ENCODE results near the gene DUSP2.

Gene DUSP2, protein sequence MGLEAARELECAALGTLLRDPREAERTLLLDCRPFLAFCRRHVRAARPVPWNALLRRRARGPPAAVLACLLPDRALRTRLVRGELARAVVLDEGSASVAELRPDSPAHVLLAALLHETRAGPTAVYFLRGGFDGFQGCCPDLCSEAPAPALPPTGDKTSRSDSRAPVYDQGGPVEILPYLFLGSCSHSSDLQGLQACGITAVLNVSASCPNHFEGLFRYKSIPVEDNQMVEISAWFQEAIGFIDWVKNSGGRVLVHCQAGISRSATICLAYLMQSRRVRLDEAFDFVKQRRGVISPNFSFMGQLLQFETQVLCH

DNA sequence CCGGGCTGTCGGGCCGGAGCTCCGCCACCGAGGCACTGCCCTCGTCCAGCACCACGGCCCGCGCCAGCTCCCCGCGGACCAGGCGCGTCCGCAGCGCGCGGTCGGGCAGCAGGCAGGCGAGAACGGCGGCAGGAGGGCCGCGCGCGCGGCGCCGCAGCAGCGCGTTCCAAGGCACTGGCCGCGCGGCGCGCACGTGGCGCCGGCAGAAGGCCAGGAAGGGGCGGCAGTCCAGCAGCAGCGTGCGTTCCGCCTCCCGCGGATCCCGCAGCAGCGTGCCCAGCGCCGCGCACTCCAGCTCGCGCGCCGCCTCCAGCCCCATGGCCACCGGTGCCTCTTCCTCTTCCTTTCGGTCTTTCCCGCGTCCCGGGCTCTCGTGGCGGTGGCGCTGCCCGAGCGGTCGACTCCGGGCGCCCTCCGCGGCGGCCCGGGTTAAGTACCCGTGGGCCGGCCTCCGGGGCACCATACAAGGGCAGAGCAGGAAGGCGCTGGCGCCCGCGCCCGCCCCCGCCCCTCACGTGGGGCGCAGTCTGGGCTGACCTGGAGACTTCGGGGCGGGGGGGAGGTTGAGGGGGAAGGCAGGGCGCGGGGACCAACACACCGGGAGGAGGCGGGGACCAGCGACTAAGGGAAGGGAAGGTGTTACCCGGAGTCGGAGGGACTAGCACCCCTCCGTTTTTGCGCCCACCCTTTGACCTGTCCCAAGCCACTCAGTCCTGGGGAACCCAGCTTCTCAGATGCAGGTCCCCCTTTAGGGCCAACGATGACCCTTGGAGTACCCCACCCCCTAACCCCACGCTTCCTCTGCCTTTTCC, at the start of gene DUSP2:
TSS of gene DUSP2 (minus strand) at position 405 of the 812 bp plus-strand sequence. CDS start at position 319, 86 bp downstream.
- DNase-seq (ENCODE audit: low read depth, low spot score): no peak

DNA sequence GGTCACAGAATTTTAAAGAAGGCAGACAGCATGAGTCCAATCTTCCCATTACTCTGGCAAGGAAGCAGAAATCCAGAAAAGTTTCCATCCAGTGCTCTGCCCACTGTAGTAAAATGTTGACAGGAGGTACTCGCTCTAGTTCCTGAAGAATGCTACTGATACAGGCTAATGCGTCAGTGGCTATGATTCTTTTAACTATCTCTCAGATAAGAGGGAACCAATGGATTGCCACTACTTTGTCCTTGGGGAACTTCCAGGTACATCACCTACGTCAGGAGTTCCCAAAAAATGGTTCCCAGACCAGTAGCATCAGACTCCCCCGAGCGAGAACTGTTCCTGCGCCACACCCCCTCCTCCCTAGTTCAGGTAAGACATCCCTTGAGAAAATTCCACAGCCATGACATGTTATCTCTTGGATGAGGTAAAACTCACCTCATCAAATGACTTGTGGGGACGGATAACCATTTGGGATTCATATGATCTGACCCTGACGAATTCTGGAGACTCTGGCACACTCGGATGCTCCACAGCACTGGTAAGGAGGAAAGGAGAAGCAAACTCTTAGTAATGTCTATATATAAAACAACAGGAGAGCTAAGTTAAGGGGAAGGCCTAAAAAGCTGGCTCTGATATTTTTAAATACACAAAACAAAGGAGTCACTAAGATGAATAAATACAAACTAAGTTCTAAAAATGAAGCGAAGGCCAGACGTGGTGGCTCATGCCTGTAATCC, 46.9 kb upstream of the DUSP2 start:
- no peak for DNase-seq (ENCODE audit: low read depth, low spot score)

DNA sequence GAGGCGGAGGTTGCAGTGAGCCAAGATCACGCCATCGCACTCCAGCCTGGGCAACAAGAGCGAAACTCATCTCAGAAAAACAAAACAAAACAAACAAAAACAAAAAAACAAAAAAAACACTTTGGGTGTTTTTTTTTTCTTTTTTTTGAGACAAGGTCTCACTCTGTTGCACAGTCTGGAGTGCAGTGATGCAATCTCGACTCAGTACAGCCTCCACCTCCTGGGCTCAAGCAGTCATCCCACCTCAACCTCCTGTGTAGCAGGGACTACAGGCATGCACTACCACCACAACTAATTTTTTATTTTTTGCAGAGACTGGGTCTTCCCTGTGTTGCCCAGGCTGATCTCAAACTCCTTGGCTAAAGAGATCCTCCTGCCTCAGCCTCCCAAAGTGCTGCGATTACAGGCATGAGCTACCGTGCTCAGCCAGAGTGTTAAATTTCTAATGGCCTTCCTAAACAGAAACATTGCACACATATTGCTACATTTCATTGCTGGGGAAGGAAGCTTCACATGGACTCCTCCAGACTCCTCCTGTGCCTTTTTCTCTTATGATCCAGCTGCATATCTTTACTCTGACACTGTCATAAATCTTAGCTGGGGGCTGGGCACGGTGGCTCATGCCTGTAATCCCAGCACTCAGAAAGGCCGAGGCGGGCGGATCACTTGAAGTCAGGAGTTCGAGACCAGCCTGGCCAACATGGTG, 43.7 kb upstream of the DUSP2 start:
- no peak for DNase-seq (ENCODE audit: low read depth, low spot score)

DNA sequence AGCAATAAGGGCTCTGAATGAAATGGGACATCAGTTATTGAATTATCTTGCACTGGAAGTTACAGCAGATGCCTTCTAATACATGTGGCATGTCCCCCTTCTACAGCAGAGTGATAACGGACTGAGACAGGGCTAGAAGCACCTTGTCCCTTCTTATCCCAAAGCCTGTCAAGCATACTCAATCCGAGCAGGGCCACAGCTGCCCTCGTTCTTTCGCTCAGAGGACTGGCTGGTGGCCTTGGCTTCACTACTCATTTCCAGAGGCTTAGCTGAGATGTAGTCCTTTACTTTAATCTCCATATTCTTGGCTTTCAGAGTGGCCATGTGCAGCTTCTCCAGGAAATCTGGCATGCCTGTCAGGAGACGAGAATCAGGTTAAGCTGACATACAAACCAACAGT, 41.3 kb upstream of the DUSP2 start:
- no peak for DNase-seq (ENCODE audit: low read depth, low spot score)

DNA sequence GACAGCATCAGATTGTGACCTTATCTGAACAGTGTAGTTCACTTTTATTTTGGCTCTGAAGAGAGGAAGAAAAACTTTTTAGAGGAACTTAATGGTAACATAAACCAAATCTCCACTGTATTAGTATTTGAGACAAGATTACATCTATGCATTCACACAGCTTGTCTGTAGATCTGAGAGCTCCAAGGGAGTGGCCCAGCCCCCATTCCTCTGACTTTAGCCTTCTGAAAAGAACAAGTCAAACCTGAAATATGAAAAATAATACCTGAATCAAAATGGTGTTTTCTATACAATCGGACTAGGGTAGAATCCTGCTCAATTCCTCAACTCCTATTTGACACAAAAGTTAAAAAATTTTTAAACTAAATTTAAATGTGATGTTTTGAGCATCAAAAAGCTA, 40.3 kb upstream of the DUSP2 start:
- no peak for DNase-seq (ENCODE audit: low read depth, low spot score)

DNA sequence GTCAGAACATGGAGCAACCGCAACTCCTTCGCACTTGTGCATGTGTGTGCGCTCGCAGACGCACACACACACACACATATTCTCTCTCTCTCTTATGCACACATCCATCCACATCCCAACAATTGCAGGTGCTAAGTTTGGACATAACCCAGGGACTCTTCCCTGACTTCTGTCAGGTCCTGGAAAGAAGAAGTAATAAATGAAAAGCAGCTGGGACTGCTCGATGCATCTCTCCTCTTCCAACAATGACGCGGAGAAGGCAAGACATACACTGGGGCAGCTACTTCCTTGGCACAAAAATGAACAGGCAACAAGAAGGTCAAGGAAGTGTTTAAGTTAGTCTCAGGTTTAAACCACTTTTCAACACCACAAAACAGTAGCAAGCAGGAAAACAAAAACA, 39.7 kb upstream of the DUSP2 start:
- no peak for DNase-seq (ENCODE audit: low read depth, low spot score)

DNA sequence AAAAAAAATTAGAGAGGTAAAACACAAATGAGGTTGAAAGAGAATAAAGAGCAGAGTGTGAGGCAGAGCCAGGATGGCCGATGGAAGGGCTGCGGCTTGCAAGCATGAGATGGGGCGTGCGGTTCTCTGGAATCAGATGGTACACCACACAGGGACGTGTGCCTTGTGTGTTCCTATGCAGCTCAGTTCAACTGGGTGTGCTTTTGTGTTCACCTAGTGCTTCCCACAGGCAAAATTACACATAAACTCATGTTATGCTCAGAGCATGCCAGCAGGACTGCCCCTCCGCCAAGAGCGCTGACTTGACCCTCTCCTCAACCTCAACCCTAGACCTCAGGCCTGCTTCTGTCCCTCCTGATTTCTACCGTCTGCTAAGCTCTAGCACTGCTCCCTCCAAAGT, 38.9 kb upstream of the DUSP2 start:
- no peak for DNase-seq (ENCODE audit: low read depth, low spot score)

DNA sequence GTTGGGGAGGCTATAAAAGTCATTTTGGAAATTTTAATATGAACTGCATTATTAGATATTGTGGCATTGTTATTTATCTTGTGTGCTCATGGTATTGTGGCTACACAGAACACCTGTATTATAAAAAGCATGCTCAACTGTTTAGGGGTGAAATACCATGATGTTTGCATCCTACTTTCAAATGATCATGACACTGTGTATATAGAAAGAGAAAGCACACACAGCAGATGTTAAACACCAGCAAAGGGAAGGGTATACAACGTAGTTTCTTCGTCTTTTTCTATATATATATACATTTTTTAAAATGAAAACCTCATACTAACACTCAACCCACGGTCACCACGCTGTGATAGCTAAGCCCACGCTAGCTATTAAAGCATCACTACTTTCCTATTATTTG, 36.3 kb upstream of the DUSP2 start:
- no peak for DNase-seq (ENCODE audit: low read depth, low spot score)

DNA sequence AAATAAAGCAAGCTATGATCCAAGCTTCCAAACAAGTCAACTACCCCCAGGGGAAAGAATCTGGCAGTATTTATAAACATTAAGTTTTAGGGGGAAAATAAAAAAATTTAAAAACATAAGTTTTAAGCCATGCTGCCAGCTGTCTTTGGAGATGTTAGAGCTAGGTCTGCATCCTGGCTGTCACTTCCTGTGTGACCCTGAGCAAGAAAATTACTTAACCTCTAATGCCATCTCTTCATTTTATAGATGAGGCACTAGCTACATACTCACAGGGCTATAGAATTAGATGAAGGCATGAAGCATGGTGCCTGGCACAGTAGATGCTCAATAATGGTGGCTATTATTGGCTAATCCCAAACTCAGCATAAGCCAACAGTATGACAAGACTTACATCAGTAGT, 35.3 kb upstream of the DUSP2 start:
- DNase-seq (ENCODE audit: low read depth, low spot score): no peak

DNA sequence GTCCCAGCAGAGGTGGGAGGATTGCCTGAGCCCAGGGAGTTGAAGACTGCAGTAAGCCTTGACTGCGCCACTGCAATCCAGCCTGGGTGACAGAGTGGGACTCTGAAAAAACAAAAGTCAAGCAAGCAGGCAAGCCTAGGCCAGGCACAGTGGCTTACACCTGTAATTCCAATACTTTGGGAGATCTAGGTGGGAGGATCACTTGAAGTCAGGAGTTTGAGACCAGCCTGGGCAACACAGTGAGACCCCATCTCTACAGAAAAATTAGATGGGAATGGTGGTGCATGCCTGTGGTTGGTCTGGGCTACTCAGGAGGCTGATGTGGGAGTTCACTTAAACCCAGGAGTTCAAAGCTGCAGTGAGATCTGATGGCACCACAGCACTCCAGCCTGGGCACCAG, 34.8 kb upstream of the DUSP2 start:
- no peak for DNase-seq (ENCODE audit: low read depth, low spot score)

DNA sequence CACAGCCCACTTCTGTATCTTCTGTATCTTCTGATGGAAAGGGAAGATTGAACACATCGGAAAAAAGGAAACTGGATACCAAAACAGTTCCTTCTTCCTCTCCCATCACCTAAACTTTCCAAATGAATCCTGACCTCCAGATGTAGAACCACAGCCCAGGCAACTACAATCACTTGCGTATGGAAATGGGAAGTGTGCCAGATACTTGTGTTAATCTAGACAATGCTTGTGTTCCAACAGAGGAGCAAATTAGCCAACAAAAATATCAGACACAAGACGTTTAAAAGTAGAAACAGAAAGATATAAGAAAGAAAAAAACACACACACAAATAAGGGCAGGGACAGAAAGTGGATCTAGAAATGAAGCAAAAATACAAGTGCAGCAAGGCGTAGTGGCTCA, 31.4 kb upstream of the DUSP2 start:
- DNase-seq (ENCODE audit: low read depth, low spot score): no peak

DNA sequence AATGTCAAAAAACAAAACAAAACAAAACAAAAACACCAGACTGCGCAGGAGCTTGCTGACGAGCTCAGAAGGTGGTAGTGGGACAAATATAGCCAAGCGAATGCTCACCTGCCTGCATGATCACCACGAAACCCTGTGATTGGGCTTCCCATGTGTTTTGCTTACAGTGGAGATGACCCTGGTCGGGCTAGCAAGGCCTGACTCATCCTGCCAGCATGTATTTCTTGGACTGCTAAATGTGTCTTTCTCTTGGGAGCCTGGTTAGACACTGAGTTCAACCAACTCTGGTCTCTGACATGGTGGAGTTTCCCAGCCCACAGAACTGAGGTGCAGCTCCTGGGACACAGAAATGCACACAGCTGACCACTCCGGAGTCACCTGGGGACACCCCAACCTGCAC, 30.7 kb upstream of the DUSP2 start:
- peak; percentile 62 for DNase-seq (ENCODE audit: low read depth, low spot score)

DNA sequence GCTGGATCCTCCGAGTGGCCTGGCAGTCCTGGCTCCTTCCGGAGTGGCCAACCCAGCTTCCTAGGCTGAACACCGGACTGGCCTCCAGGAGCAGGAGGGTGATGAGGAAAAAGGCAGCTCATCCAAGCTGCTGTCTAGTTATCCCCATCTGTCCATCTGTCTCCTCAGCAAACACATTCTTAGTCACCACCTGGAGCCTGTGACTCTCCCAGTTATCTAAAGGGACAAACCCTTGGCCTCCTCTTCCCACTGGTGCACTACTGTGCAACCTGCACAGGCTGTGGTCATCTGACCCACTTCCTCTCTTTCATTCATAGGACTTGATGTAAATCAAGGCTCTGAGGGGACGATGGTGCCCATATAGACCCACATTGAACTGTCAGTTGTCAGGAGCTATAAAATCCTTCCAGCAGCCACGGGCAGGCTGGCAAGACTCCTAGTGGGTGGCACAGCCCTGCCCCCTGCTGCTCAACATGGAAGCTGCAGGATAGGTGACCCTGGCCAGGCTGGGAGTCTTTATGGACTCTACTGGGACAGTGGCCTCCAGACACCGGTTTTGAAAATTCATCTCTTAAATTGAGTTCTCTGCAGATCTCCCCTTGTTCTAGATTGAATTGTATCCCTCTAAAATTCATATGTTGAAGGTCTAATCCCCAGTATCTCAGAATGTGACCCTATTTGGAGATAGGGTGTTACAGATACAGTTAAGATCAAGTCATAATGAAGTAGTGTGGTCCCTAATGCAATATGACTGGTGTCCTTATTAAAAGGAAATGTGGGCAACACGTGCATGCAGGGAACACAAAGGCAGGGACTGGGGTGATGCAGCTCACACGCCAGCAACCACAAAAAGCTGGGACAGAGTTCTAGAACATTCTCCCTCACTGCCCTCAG, 29.3 kb upstream of the DUSP2 start:
- DNase-seq (ENCODE audit: low read depth, low spot score): peak; percentile 29

DNA sequence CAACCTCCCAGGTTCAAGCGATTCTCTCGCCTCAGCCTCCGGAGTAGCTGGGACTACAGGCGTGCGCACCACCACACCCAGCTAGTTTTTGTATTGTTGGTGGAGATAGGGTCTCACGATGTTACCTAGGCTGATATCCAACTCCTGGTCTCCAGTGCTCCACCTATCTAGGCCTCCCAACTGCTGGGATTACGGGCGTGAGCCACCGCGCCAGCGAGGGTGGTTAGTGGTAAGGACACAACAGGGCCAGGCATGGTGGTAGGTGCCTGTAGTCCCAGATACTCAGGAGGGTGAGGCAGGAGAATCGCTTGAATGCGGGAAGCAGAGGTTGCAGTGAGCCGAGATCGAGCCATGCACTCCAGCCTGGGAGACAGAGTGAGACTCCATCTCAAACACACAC, 26.6 kb upstream of the DUSP2 start:
- no peak for DNase-seq (ENCODE audit: low read depth, low spot score)

DNA sequence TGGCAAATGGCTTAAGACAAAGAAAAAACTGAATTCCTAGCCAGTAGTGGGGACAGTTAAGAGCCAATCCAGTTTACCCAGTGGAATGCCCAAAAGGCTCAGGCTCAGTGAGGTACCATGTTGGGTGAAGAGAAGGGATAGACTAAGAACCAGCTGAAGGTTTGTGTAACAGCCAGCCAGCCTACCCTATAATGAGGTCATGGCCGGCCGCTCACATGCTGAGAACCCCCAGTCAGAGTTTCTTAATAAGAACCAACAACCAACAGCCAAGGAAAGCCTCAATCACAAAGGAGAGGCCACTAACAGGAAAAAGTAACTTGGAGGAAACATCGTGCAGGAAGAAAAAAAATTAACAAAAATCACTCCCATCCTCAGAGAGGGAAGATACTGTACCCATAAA, 25.4 kb upstream of the DUSP2 start:
- no peak for DNase-seq (ENCODE audit: low read depth, low spot score)

DNA sequence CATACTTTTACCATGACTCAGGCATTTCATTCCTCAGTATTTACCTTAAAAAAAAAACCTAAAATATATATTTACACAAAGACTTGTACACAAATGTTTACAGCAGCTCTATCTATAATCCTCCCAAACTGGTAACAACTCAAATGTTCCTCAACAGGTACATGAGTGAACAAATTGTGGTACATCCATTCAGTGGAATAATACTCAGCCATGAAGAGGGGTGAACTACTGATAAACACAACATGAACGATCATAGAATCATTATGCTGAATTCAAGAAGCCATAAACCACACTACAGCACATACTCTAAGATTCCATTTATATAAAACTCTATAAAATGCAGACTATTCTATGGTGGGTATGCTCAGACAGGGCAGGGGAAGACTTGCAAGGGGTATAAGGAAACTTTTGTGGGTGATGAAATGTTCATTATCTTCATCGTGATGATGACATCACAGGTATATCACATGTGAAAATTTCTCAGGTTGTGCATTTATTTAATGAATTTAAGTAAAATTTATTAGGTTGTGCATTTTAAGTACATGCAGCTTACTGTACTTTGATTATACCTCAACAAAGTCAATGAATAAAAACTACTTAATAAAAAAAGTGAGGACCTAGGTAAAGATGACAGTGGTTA, 24.7 kb upstream of the DUSP2 start:
- DNase-seq (ENCODE audit: low read depth, low spot score): no peak

DNA sequence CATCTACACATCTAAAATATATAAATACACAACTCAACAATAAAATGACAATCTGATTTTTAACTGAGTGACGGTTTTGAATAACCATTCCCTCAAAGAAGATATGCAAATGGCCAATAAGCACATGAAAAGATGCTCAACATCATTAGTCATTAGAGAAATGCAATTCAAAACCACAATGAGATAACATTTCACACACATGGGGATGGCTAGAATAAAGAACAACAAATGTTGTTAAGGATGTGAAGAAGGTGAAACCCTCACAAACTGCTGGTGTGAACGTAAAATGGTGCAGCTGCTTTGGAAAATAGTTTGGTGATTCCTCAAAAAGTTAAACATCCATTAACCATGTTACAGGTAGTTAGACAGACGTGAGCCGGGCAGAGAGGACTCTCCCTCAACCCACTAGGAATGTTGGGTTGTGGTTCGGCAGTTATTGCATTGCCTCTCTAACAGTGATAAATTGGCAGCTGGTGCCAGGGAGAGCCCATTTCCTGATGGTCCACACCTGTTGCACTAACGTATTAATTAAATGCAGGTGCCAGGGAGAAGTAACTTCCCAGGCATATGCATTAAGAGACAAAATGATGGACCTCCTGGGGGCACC, 22.3 kb upstream of the DUSP2 start:
- no peak for DNase-seq (ENCODE audit: low read depth, low spot score)

DNA sequence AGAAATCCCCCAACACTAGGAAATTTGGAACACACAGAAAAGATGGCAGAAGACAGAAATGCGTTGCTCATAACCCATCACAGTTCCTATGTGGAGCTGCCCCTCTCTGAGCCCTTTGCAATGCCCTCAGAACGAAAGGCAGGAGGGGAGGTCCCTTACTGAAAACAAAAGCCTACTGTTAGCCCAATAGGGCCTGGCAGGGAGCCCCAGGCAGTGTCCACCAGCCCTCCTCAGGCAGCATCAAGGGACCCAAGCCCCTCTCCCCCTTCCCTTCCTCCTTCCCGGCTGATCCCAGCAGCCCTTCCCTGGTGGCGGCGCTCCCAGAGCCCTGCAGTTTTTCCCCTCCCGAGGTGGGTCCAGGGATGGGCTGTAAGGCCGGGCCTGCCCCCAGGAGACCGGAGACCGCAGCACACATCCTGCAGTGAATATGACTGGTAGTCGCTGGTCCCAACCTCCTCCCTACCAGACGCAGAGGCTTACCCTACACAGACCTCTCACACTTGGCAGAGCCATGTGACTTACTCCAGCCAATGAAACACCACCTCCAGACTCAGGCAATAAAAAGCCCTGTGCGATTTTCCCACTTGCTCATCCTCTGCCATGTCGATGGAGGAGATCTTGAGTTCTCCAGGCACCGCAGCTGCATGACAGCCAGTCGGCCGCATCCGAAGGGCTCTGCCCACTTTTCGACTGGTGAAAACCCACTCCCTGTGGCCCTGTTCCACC, 19.4 kb upstream of the DUSP2 start:
- no peak for DNase-seq (ENCODE audit: low read depth, low spot score)

DNA sequence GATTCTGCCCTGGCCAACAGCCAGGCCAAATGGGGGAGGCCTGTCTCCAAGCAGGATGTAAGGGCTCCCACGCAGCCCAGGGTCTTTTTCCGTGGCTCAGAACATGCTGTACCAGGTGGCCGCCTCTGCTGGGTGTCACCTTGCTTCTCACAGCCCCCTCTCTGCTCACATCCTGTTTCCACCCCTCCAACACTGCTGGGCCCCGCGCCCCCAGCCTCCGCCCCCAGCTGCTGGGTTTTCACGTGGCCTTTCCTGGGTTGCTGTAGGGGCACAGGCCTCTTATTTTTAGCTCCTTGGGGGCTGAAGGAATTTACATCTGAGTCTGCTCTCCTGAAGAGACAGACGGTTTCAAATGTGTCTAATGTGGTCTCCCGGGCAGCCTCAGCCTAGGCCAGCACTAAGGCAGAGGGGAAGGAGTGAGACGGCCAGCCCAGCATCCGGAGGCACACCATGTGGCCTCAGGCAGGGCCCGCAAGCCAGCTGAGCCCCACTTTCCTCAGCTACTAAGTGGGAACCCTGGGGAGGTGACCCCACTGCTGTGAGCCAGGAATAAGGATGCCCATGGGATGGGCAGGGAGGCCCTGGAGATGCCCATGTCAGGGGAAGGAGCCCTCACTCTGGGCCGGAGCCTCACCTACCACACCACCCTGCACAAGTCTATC, 18.7 kb upstream of the DUSP2 start:
- DNase-seq (ENCODE audit: low read depth, low spot score): no peak

Measured in smooth muscle cell of the brain vasculature (primary cell).